Keratinocyte (primary cell): ENCODE results near the gene DHRSX.

Experiments
- EZH2 ChIP-seq: IDR thresholded peaks from one replicate; pipeline ENCODE4 v1.6.1; 2012; ENCODE audit warnings: inconsistent platforms, mild to moderate bottlenecking, low read length, moderate library complexity
- TF ChIP-seq, protein P1 (sequence below), 3 experiments: IDR thresholded peaks in 1 of 3; conservative IDR thresholded peaks in 1 of 3; optimal IDR thresholded peaks in 1 of 3; 2 replicates in 2 of 3; 3 replicates in 1 of 3; pipeline versions ENCODE3 to v1.5.1; 2011; ENCODE audit warnings: low read length in 3 of 3, mild to moderate bottlenecking in 3 of 3, moderate library complexity in 2 of 3, control low read depth in 1 of 3, inconsistent platforms in 1 of 3; ENCODE audit not compliant: insufficient read depth in 2 of 3; ENCODE audit errors: extremely low read depth in 1 of 3

DNA sequence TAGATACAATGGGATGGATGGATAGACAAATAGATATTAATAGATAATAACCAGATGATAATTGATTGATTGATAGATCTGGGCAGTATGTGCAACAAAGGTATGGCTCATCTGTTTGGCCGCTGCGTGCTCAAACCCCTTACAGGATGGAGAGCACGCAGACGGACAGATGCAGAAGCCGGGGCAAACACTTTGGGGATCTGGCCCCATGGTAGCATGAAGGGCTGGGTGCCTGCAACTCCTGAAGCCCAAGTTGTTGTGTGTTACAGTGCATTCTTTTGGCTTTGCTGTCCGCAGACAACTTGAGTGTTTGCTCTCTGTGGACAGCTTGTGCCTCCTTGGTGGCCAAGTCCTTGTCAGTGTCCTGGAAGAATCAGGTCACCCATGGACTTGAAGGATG, 10.6 kb upstream of the DHRSX start:
- TF ChIP-seq, protein P1, sequence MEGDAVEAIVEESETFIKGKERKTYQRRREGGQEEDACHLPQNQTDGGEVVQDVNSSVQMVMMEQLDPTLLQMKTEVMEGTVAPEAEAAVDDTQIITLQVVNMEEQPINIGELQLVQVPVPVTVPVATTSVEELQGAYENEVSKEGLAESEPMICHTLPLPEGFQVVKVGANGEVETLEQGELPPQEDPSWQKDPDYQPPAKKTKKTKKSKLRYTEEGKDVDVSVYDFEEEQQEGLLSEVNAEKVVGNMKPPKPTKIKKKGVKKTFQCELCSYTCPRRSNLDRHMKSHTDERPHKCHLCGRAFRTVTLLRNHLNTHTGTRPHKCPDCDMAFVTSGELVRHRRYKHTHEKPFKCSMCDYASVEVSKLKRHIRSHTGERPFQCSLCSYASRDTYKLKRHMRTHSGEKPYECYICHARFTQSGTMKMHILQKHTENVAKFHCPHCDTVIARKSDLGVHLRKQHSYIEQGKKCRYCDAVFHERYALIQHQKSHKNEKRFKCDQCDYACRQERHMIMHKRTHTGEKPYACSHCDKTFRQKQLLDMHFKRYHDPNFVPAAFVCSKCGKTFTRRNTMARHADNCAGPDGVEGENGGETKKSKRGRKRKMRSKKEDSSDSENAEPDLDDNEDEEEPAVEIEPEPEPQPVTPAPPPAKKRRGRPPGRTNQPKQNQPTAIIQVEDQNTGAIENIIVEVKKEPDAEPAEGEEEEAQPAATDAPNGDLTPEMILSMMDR (optimal IDR thresholded peaks at IDR 0.05 in 1 of 3, IDR thresholded peaks at IDR 0.05 in 1 of 3, conservative IDR thresholded peaks at IDR 0.05 in 1 of 3; ENCODE audit: extremely low read depth in 1 of 3, insufficient read depth in 2 of 3, low read length in 3 of 3), result no peak
- TF ChIP-seq EZH2, result no peak
